Activated CD8-positive, alpha-beta T cell treated with anti-CD3 and anti-CD28 coated beads for 36 hours (primary cell): ENCODE data around the gene CAMSAP2. TPM values are rescaled to one million over a fixed set of nuclear protein-coding genes. Genes with fewer than 3 reads are reported as not detected.

Experiments used
- ATAC-seq: fragments of 200-7000 bp; cut with Tn5 transposase; one replicate; pipeline ENCODE4 v1.10.0; 2021; ENCODE audit warnings: mild to moderate bottlenecking, moderate library complexity
- CTCF ChIA-PET: fragments of 350-600 bp; sonication (Branson Sonifier 250); formaldehyde crosslinking; loops from one replicate; lab custom pipeline; 2021; ENCODE audit warnings: antibody characterized with exemption; lab: Charles Lee
- POLR2A ChIA-PET: fragments of 350-600 bp; sonication (Branson Sonifier 250); formaldehyde crosslinking; loops from one replicate; lab custom pipeline; 2021; ENCODE audit warnings: antibody characterized with exemption; lab: Charles Lee
- DNase-seq: peaks from one replicate; pipeline ENCODE4 v3.0.0-alpha.2; 2020
- H3K27ac Mint-ChIP-seq: one replicate; pipeline ENCODE4 v1.8.0; 2021; ENCODE audit warnings: mild to moderate bottlenecking, mixed read lengths
- H3K27me3 Mint-ChIP-seq: one replicate; pipeline ENCODE4 v1.8.0; 2021; ENCODE audit warnings: mixed read lengths
- H3K36me3 Mint-ChIP-seq: one replicate; pipeline ENCODE4 v1.8.0; 2021; ENCODE audit warnings: low read depth, mixed read lengths
- H3K4me1 Mint-ChIP-seq: one replicate; pipeline ENCODE4 v1.8.0; 2021; ENCODE audit warnings: low read depth, mixed read lengths
- H3K4me3 Mint-ChIP-seq: one replicate; pipeline ENCODE4 v1.8.0; 2021; ENCODE audit warnings: mild to moderate bottlenecking, moderate library complexity, mixed read lengths
- H3K9me3 Mint-ChIP-seq: one replicate; pipeline ENCODE4 v1.8.0; 2021; ENCODE audit warnings: mixed read lengths
- CTCF ChIP-seq: fragments of 200-600 bp; IDR thresholded peaks from one replicate; pipeline ENCODE4 v1.8.0; 2022; ENCODE audit warnings: antibody characterized with exemption, mild to moderate bottlenecking
- intact Hi-C: fragments of 100-400 bp; cut with micrococcal nuclease; formaldehyde crosslinking; loops from one replicate; pipeline ENCODE4 v1.10.0; 2022
- total RNA-seq, 2 experiments: library from RNA; stranded (reverse); gene quantifications; one replicate each; pipeline ENCODE4 v1.2.3, GENCODE V29; 2021

Gene CAMSAP2
- total RNA-seq, 2 experiments from 2014 or later = 1.8 to 2.1 TPM

- POLR2A ChIA-PET = interaction anchor here (0.7 kb wide), 1 partner anchor 17 kb away, joined by 3 read pairs; no protein-coding TSS in a partner anchor
These were observed 157.3 kb downstream of the CAMSAP2 start for GRCh38 chr1:200895801-200896530.

GRCh38 chr1:200896531-200897196 is 158.0 kb downstream of the CAMSAP2 start:
- CTCF ChIA-PET = no interaction called here
- POLR2A ChIA-PET = no interaction called here
- DNase-seq (no peak), ATAC-seq (no peak)
- H3K36me3 Mint-ChIP-seq = no peaks in the 10 kb centered on the region
- H3K27ac Mint-ChIP-seq = no peak overlapping the region
- H3K4me1 Mint-ChIP-seq = peaks cover 6% of the 10 kb centered on the region
- peaks cover 29% of the 10 kb centered on the region for H3K27me3 Mint-ChIP-seq
- intact Hi-C loops = no loop called here
- TF ChIP-seq CTCF = no peak
- H3K9me3 Mint-ChIP-seq = no peaks in the 10 kb centered on the region
- H3K4me3 Mint-ChIP-seq = no peak overlapping the region

More at GRCh38 chr1:200895801-200896530, 157.3 kb downstream of the CAMSAP2 start:
- Mint-ChIP-seq H3K4me3 (no peak overlapping the region), H3K9me3 (no peaks in the 10 kb centered on the region), H3K27me3 (peaks cover 29% of the 10 kb centered on the region), H3K4me1 (peaks cover 10% of the 10 kb centered on the region), H3K27ac (no peak overlapping the region), H3K36me3 (no peaks in the 10 kb centered on the region)
- no peak for DNase-seq
- no peak for ATAC-seq
- CTCF ChIA-PET = interaction anchor here (1.1 kb wide), 1 partner anchor 83 kb away, joined by 3 read pairs; no protein-coding TSS in a partner anchor
- intact Hi-C loops = no loop called here
- TF ChIP-seq CTCF = no peak

GRCh38 chr1:200897259-200897658 is 158.6 kb downstream of the CAMSAP2 start:
- peaks cover 24% of the 10 kb centered on the region for H3K27me3 Mint-ChIP-seq
- H3K27ac Mint-ChIP-seq = no peak overlapping the region
- no peak overlapping the region for H3K4me3 Mint-ChIP-seq
- H3K36me3 Mint-ChIP-seq = no peaks in the 10 kb centered on the region
- no peak for ATAC-seq
- POLR2A ChIA-PET = interaction anchor here (1.2 kb wide), 1 partner anchor 8 kb away, joined by 4 read pairs; no protein-coding TSS in a partner anchor
- CTCF ChIA-PET = no interaction called here
- no peaks in the 10 kb centered on the region for H3K4me1 Mint-ChIP-seq
- intact Hi-C loops = no loop called here
- TF ChIP-seq CTCF = no peak
- no peaks in the 10 kb centered on the region for H3K9me3 Mint-ChIP-seq
- DNase-seq = no peak

GRCh38 chr1:200899015-200899386 is 160.3 kb downstream of the CAMSAP2 start:
- ChIA-PET POLR2A (no interaction called here), CTCF (interaction anchor here (1.3 kb wide), 1 partner anchor 10 kb away, joined by 3 read pairs; no protein-coding TSS in a partner anchor)
- intact Hi-C loops = no loop called here
- TF ChIP-seq CTCF = no peak
- Mint-ChIP-seq H3K9me3 (no peaks in the 10 kb centered on the region), H3K27ac (no peak overlapping the region), H3K36me3 (no peaks in the 10 kb centered on the region), H3K27me3 (peaks cover 9% of the 10 kb centered on the region), H3K4me1 (no peaks in the 10 kb centered on the region), H3K4me3 (no peak overlapping the region)
- ATAC-seq (no peak), DNase-seq (no peak)
